Activated CD4-positive, alpha-beta T cell treated with anti-CD3 and anti-CD28 coated beads for 4 hours (primary cell): ENCODE data around the gene LARP4B.

Experiments used
- DNase-seq, 2 donors: peaks; one replicate each; pipeline ENCODE4 v3.0.0-alpha.2; 2020

LARP4B gene

DNA sequence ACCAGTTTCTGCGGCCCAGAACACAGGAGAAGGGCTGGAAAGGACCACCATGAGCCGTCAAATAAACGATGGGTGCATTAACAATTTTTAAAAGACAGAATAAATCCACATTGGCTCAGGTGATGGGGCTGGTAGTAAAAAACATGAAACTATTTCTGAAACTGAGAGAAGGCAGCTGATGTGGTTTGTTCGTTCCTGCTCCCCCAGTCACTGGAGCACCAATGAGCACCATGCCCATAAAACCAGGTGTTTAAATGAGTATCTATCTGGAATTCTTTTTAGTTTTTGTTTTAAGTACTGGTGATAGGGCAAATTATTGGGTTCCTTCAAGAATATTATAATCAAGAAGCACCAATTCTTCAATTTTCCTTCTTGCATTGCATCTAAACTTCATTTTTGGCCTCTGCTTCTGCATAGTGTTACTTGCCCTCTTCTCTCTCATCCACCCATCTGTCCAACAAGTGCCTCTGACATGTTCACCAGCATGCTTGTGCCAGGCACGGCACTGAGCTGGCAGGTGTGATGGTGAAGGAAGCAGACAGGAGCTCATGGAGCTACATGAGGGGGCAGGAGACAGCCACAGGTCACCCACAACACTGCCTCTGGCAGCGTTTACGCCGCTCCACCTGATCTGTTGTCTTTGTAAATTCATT is 65.5 kb downstream of the LARP4B start:
- no peak for DNase-seq

- DNase-seq, result no peak
Observed at GRCh38 chr10:865257-865656, 66.2 kb downstream of the LARP4B start.

- no peak for DNase-seq
Observed at GRCh38 chr10:860519-860918, 71.0 kb downstream of the LARP4B start.

- DNase-seq, result no peak
Observed at GRCh38 chr10:856416-857157, 74.9 kb downstream of the LARP4B start.

- no peak for DNase-seq
Observed at GRCh38 chr10:855671-856070, 75.8 kb downstream of the LARP4B start.

- DNase-seq, result no peak
Observed at GRCh38 chr10:855079-855478, 76.4 kb downstream of the LARP4B start.

- no peak for DNase-seq
Observed at GRCh38 chr10:853017-853416, 78.5 kb downstream of the LARP4B start.

GRCh38 chr10:852386-852785 is 79.1 kb downstream of the LARP4B start:
- no peak for DNase-seq

DNA sequence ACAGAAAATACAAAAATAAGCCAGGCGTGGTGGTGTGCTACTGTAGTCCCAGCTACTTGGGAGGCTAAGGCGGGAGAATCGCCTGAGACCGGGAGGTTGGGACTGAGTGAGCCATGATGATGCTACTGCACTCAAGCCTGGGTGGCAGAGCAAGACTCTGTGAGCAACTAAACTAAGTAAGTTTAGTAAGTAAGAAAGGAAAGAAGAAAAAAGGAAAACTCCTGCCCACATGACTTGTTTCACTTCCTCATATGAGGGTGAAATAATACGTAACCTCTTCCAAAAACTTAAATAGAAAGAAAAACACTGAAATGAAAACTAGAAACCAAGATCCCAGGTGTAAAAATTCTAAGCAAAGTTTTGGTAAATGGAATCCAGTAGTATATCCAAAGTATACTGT is 79.6 kb downstream of the LARP4B start:
- no peak for DNase-seq

DNA sequence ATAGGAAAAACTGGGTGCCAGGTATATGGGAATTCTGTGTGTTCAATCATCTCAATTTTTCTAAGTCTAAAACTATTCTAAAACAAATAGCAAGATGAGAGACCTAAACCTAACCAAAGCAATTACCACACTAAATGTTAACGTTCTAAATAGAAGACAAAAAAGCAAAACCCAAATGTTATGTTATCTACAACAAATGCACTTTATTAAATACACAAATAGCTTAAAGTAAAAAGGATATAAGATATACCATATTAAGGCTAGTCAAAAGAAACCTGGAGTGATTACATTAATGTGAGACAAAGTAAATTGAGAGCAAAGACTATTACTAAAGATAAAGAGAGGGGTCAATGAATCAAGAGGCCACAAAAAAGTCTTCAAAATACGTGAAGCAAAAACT is 81.4 kb downstream of the LARP4B start:
- no peak for DNase-seq

DNA sequence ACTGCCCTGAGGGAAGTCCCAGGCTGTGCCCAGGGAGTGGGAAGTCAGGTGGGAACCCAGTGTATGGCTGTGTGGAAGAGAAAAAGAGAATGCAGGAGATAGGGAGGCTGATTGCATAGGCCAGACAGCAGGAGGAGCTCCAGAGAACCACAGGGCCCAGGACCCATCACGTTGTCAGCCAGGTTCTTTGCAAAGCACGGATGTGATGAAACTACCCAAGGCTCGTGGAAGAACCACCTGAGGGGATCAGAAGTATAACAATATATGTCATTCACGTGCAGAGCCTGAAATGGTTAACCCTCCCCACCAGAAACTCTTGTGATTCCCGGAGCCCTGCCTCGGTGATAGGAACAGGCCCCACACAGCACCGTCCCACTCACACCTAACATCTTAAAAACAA is 83.6 kb downstream of the LARP4B start:
- DNase-seq, result no peak

DNA sequence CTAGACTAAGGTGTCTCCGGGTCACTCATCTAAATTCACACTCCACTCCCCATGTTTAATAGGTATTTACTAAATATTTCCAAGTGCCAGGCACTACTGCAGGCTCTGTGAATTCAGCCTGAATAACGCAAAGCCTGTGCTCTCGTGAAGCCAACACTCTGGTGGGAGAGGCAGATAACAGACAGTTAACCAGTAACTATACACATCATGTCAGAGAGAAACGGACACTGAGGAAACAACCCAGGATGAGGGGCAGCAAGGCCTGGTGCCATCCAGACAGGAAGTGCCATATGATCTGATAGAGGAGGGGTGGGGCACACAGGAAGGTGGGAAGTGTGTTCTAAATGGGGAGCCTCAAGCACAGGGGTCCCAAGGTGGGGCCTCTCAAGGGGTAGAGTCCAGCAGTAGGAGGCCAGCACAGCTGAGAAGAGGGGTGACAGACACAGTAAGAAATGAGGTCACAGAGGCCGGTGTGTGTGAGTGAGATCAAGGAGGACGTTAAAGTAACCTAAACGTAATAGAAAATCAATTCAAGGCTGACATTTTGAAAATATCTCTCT is 85.3 kb downstream of the LARP4B start:
- DNase-seq, result no peak

- DNase-seq, result no peak
Observed at GRCh38 chr10:845526-845925, 86.0 kb downstream of the LARP4B start.

DNA sequence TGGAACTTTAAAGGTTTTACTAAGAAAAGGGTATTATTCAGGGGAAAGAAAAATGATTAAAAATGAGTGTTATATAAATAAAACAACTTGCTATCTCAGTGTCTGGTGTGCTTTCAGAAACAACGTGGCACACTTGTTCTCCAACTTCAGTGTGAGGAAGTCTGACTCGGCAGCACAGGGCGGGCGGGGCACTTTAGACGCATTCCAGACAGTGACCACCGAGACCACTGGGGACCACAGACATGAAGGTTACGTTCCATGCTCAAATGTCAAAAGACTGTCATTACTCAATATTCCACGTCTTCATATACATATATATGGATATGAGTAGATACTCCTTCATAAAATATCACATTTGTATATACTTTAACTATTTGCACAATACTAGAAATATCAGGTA is 87.0 kb downstream of the LARP4B start:
- DNase-seq, result no peak

- DNase-seq, result no peak
Observed at GRCh38 chr10:843703-844102, 87.8 kb downstream of the LARP4B start.

- DNase-seq, result no peak
Observed at GRCh38 chr10:842795-843194, 88.7 kb downstream of the LARP4B start.

- DNase-seq, result no peak
Observed at GRCh38 chr10:841535-841934, 90.0 kb downstream of the LARP4B start.

GRCh38 chr10:839550-840205 is 91.8 kb downstream of the LARP4B start:
- no peak for DNase-seq

DNA sequence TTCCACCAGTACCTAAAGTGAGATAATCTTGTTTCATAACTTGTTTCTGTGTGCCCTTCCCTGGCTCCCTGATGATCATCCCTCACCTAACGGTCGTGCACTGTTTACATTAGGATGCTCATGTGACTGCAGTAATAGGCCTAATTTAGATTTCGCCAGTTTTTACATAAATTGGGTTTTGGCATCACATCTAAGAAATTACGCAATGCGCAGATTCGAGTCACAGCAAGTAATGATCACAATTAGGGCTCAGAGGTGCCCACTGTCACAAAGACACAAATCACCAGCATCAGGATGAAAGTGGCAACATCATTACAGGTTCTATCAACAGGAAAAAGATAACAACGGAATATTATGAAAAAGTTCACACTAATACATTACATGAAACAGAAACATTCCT is 94.7 kb downstream of the LARP4B start:
- DNase-seq, result no peak

DNA sequence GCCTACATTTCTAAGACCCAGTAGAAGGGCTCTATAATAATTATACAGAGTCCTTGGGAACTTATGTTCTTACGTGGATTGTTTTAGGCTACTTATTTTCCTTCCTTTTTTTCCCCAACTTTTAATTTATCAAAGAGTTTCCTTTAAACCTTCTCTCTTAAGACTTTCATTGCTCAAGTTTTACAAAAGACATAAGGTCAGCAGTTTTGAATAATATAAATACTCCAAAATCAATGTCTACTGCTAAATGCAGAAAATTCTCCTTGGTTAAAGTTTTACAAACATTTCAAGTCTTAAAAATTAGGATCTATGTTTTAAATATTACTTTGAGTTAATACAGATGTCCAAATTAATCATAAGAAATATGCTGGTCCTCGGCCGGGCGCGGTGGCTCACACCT is 97.0 kb downstream of the LARP4B start:
- no peak for DNase-seq

DNA sequence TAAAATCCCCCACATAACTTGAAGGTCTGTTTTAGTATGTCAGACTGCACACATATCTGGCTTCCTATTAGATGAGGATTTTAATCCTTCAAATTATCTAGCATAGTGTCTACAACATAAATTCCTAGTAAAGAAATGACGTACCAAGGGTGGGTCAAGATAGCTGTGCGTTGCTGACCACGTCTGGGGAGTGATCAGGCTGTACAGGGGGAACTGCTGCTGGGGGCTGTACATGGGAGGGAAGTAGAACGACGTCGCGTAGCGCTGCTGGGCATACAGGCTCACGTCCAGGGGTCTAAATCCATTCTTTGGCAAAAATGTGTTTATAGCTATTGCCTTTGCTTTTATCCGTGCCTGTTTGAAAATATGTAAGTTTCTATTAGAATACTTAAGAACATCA is 102.3 kb downstream of the LARP4B start:
- no peak for DNase-seq

- DNase-seq, result no peak
Observed at GRCh38 chr10:828191-828590, 103.3 kb downstream of the LARP4B start.

DNA sequence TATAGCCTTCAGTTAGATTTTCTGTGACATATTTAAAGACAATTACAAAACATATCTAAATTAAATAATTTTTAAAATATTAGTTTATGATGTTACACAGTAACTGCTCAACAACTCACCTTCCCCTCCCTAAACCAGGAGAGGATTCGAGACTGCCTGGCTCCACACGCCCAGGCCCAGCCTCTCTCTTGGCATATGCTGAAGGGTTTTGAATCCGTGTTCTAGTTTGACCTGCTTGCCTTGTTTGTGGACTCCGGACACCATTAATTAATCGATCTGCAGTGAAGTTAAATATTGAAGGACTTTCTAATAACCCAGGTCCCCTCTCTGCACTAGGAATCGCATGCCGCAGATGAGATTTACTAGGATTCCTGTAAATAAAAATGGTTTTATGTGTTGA is 106.6 kb downstream of the LARP4B start:
- DNase-seq, result no peak

- DNase-seq, result no peak
Observed at GRCh38 chr10:824497-824896, 107.0 kb downstream of the LARP4B start.
